Bronchial epithelial cell (primary cell): ENCODE measurements around the gene SRGAP3. TPM values are rescaled to one million over a fixed set of nuclear protein-coding genes. Genes with fewer than 3 reads are reported as not detected.

ENCODE experiments used
- DNase-seq: peaks from one replicate; pipeline ENCODE4 v3.0.0-alpha.2; 2010; ENCODE audit warnings: low read depth
- FAIRE-seq: peaks from 2 replicates; lab custom pipeline; 2011; peaks lifted over from hg19 to GRCh38; lab: Jason Lieb, UNC
- H3K27me3 ChIP-seq: 2 replicates; pipeline ENCODE4 v1.5.1; 2011; ENCODE audit warnings: low read length; ENCODE audit not compliant: control insufficient read depth, insufficient read depth
- H3K36me3 ChIP-seq: 2 replicates; pipeline ENCODE4 v1.5.1; 2011; ENCODE audit warnings: low read length; ENCODE audit not compliant: control insufficient read depth, insufficient read depth
- H3K4me3 ChIP-seq: 2 replicates; pipeline ENCODE4 v1.5.1; 2011; ENCODE audit warnings: mild to moderate bottlenecking, low read depth, low read length, control low read depth
- total RNA-seq: library from RNA; depleted of rRNA; stranded (reverse); fragments of >200 nt; gene quantifications from 2 replicates; pipeline ENCODE4 v1.2.1, GENCODE V29; 2014
- TF ChIP-seq, protein P1 (sequence below): IDR thresholded peaks from 2 replicates; pipeline ENCODE4 v1.5.1; 2011; ENCODE audit warnings: mild to moderate bottlenecking, moderate library complexity, low read length, control low read depth, inconsistent platforms; ENCODE audit not compliant: insufficient read depth, severe bottlenecking

Gene SRGAP3
- total RNA-seq, 1 donor from 2014 or later = 30.5 TPM

DNA sequence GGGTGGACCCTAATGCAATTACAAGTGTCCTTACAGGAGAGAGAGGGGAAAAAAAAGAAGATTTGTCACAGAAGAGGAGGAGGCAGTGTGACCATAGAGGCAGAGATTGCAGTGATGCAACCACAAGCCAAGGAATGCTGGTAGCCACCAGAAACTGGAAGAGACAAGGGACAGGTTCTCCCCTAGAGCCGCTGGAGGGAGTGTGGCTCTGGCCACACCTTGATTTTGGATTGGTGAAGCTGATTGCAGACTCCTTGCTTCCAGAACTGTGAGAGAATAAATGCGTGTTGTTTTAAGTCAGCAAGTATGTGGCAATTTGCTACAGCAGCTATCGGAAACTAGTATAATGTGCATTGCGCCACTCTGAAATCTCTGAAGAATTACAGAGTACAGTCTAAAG is 110.1 kb downstream of the SRGAP3 start:
- Histone ChIP-seq H3K27me3 (no peaks in the 10 kb centered on the region), H3K4me3 (no peak overlapping the region), H3K36me3 (peaks cover 1% of the 10 kb centered on the region)
- TF ChIP-seq, protein P1, sequence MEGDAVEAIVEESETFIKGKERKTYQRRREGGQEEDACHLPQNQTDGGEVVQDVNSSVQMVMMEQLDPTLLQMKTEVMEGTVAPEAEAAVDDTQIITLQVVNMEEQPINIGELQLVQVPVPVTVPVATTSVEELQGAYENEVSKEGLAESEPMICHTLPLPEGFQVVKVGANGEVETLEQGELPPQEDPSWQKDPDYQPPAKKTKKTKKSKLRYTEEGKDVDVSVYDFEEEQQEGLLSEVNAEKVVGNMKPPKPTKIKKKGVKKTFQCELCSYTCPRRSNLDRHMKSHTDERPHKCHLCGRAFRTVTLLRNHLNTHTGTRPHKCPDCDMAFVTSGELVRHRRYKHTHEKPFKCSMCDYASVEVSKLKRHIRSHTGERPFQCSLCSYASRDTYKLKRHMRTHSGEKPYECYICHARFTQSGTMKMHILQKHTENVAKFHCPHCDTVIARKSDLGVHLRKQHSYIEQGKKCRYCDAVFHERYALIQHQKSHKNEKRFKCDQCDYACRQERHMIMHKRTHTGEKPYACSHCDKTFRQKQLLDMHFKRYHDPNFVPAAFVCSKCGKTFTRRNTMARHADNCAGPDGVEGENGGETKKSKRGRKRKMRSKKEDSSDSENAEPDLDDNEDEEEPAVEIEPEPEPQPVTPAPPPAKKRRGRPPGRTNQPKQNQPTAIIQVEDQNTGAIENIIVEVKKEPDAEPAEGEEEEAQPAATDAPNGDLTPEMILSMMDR = no peak
- DNase-seq (no peak), FAIRE-seq (no peak)

DNA sequence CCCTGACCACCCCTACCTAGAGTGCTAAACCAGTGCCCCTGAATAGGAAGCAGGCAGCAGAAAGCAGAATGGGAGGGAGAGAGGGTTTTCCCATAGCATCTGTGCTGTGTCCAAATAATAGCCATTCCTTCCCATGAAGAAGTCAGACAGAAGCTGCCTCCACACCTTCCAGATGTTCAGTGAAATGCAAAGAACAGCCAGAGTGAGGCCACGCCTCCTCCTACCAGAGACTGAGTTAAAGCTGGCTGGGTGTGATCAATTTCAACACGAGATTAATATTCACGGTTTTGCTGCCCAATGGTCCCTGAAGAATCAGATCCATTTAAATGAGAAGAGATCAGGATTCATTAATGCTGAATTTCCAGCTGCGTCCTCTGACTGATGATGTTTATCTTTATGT is 111.8 kb downstream of the SRGAP3 start:
- no peak for FAIRE-seq
- H3K27me3 ChIP-seq = no peaks in the 10 kb centered on the region
- TF ChIP-seq, protein P1 = no peak
- H3K4me3 ChIP-seq = no peak overlapping the region
- no peak for DNase-seq
- H3K36me3 ChIP-seq = peaks cover 1% of the 10 kb centered on the region

DNA sequence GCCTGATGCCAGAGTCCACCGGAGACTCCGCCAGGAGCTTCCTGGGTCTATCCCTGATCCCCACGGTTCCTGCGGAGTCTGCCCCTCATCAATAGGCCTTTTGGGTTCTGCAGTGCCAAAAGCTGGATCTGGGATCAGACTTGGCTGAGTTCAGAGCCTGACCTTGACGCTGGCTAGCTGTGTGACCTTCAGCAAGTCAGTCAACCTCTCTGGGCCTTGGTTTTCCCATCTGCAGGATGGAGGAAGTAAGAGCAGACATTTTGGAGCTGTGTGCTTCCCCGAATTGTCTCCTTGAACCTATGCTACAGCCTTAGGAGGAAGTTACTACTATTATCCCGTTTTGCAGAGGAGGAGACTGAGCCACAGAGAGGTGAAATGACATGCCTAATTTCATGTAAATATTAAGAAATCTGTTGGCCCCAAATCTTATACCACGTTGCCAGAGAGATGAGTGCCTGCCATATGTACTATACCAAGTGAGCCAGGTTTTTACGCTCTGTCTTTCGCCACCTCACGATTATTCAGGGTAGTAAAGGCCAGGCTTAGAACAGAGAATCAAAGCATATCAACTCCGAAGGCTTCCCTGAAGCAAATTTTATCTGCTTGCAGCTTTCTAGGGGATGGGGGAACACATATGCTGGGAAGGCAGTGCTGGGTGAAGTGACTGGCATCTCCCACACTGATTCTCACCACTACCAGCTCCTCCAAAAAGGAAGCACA is 112.5 kb downstream of the SRGAP3 start:
- FAIRE-seq (no peak), DNase-seq (no peak)
- H3K27me3 ChIP-seq = no peaks in the 10 kb centered on the region
- TF ChIP-seq, protein P1 = no peak
- peaks cover 1% of the 10 kb centered on the region for H3K36me3 ChIP-seq
- H3K4me3 ChIP-seq = no peak overlapping the region

DNA sequence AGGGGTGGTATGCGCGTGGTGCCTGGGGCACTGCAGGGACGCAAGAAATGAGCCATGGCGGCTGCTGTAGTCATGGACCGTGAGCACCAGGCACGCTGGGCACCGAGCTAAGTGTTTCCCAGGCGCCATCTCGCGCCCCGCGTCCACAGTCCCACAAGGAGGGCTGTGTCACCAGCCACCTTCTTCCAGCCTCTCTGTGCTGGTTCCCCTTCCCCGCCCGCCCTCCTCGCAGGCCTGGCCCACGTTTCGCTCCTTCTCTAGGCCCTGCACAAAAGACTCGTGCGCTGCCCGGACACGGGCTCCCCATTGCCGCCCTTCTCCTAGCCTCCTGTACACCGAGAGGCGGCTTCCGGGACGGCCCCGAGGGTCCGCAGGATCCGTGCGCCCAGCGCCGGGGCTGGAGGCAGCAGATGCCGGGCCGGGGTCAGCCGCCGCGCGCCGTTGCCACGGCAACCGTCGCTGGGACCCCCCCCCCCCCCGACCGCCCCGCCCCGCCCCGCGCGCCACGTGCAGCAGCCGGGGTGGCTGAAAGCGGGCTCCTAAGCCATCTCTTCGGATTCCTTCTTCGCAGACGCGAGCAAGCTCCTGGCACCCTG is 113.4 kb downstream of the SRGAP3 start:
- FAIRE-seq (no peak), DNase-seq (no peak)
- TF ChIP-seq, protein P1 = no peak
- peak overlapping the region; percentile 8 for H3K4me3 ChIP-seq
- no peaks in the 10 kb centered on the region for H3K27me3 ChIP-seq
- H3K36me3 ChIP-seq = peaks cover 1% of the 10 kb centered on the region

DNA sequence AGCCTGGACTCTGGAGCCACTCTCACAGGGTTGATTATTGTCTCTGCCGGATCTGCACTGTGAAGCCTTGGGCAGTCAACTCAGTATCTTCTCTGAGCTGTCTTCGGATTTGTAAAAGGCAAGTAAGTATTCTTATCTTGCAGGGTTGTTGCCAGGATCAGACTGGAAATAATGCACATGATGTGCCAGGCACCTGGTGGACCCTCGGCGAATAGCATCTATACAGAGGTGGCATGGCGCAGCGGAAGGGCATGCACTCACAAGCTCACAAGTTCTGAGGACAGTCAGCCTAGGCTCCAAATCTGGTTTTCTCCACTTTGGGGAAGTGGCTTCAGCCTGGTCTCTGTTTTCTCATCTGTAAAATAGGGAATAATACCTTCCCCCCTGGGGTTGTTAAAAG is 113.9 kb downstream of the SRGAP3 start:
- DNase-seq (no peak), FAIRE-seq (no peak)
- TF ChIP-seq, protein P1 = no peak
- peaks cover 1% of the 10 kb centered on the region for H3K36me3 ChIP-seq
- H3K27me3 ChIP-seq = no peaks in the 10 kb centered on the region
- no peak overlapping the region for H3K4me3 ChIP-seq
